ENCODE measurements around the gene MAGEA4.

Gene MAGEA4

GRCh38 chrX:151962034-151962433 lies 49.3 kb downstream of the MAGEA4 start:
- Histone ChIP-seq H3K9ac (ENCODE audit: low read depth, low read length, poor library complexity, severe bottlenecking) (no peak overlapping the region), H3K4me3 (ENCODE audit: low read length, poor library complexity, severe bottlenecking) (no peak overlapping the region), H3K36me3 (ENCODE audit: insufficient read depth, low read length) (no peaks in the 10 kb centered on the region), H3K4me1 (ENCODE audit: insufficient read depth, low read length, poor library complexity, severe bottlenecking) (no peaks in the 10 kb centered on the region), H3F3A (ENCODE audit: low read depth) (no peaks in the 10 kb centered on the region), H3K9me3 (ENCODE audit: insufficient read depth, low read depth, low read length) (no peaks in the 10 kb centered on the region), H3K4me2 (ENCODE audit: low read depth, low read length, poor library complexity, severe bottlenecking) (no peak overlapping the region), H3K79me2 (ENCODE audit: insufficient read depth, low read length) (no peaks in the 10 kb centered on the region), H3K9me2 (replicated peaks; ENCODE audit: low read depth, low read length) (no peaks in the 10 kb centered on the region), H3K27me3 (ENCODE audit: insufficient read depth, low read length, poor library complexity, severe bottlenecking) (no peaks in the 10 kb centered on the region), H4K20me1 (ENCODE audit: insufficient read depth, low read length, poor library complexity, severe bottlenecking) (no peaks in the 10 kb centered on the region), H2AFZ (ENCODE audit: low read length) (no peak overlapping the region)
- TF ChIP-seq EZH2phosphoT487 (IDR thresholded peaks at IDR 0.05; ENCODE audit: borderline replicate concordance) = no peak
- TF ChIP-seq, protein P1, sequence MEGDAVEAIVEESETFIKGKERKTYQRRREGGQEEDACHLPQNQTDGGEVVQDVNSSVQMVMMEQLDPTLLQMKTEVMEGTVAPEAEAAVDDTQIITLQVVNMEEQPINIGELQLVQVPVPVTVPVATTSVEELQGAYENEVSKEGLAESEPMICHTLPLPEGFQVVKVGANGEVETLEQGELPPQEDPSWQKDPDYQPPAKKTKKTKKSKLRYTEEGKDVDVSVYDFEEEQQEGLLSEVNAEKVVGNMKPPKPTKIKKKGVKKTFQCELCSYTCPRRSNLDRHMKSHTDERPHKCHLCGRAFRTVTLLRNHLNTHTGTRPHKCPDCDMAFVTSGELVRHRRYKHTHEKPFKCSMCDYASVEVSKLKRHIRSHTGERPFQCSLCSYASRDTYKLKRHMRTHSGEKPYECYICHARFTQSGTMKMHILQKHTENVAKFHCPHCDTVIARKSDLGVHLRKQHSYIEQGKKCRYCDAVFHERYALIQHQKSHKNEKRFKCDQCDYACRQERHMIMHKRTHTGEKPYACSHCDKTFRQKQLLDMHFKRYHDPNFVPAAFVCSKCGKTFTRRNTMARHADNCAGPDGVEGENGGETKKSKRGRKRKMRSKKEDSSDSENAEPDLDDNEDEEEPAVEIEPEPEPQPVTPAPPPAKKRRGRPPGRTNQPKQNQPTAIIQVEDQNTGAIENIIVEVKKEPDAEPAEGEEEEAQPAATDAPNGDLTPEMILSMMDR (conservative IDR thresholded peaks at IDR 0.05; ENCODE audit: low read length) = no peak

GRCh38 chrX:151966236-151966635 lies 53.5 kb downstream of the MAGEA4 start:
- Histone ChIP-seq H3K4me3 (ENCODE audit: low read length, poor library complexity, severe bottlenecking) (no peak overlapping the region), H3K79me2 (ENCODE audit: insufficient read depth, low read length) (no peaks in the 10 kb centered on the region), H3K9me3 (ENCODE audit: insufficient read depth, low read depth, low read length) (no peaks in the 10 kb centered on the region), H3K27me3 (ENCODE audit: insufficient read depth, low read length, poor library complexity, severe bottlenecking) (no peaks in the 10 kb centered on the region), H4K20me1 (ENCODE audit: insufficient read depth, low read length, poor library complexity, severe bottlenecking) (no peaks in the 10 kb centered on the region), H3K4me2 (ENCODE audit: low read depth, low read length, poor library complexity, severe bottlenecking) (no peak overlapping the region), H3K9me2 (replicated peaks; ENCODE audit: low read depth, low read length) (no peaks in the 10 kb centered on the region), H3F3A (ENCODE audit: low read depth) (no peaks in the 10 kb centered on the region), H3K9ac (ENCODE audit: low read depth, low read length, poor library complexity, severe bottlenecking) (no peak overlapping the region), H2AFZ (ENCODE audit: low read length) (no peak overlapping the region), H3K36me3 (ENCODE audit: insufficient read depth, low read length) (no peaks in the 10 kb centered on the region), H3K4me1 (ENCODE audit: insufficient read depth, low read length, poor library complexity, severe bottlenecking) (no peaks in the 10 kb centered on the region)
- no peak for TF ChIP-seq EZH2phosphoT487 (IDR thresholded peaks at IDR 0.05; ENCODE audit: borderline replicate concordance)
- TF ChIP-seq, protein P1 (conservative IDR thresholded peaks at IDR 0.05; ENCODE audit: low read length) = no peak

DNA sequence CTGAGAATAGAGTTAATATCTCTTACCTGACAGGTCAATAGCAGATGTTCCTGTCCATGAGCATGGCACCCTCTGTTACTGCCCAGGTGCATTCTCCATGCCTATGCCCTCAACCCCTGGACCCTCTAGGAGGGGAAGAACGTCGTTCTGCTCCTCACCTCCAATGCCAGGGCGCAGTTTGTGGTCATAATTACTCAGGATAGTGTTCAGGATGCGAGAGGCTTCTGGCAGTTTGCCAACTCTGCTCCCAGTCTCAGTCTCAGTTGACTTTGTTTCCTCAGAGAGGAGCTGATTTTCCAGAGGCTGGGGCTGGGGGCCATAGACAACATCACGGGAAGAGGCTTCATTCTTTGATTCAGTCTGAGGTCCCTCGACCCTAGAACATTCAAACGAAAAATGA lies 57.3 kb downstream of the MAGEA4 start:
- Histone ChIP-seq H3K4me2 (ENCODE audit: low read depth, low read length, poor library complexity, severe bottlenecking) (no peak overlapping the region), H3K9me2 (replicated peaks; ENCODE audit: low read depth, low read length) (no peaks in the 10 kb centered on the region), H3K36me3 (ENCODE audit: insufficient read depth, low read length) (no peaks in the 10 kb centered on the region), H2AFZ (ENCODE audit: low read length) (no peak overlapping the region), H3K9me3 (ENCODE audit: insufficient read depth, low read depth, low read length) (no peaks in the 10 kb centered on the region), H4K20me1 (ENCODE audit: insufficient read depth, low read length, poor library complexity, severe bottlenecking) (no peaks in the 10 kb centered on the region), H3K79me2 (ENCODE audit: insufficient read depth, low read length) (no peaks in the 10 kb centered on the region), H3K27me3 (ENCODE audit: insufficient read depth, low read length, poor library complexity, severe bottlenecking) (no peaks in the 10 kb centered on the region), H3K9ac (ENCODE audit: low read depth, low read length, poor library complexity, severe bottlenecking) (no peak overlapping the region), H3F3A (ENCODE audit: low read depth) (no peaks in the 10 kb centered on the region), H3K4me3 (ENCODE audit: low read length, poor library complexity, severe bottlenecking) (no peak overlapping the region), H3K4me1 (ENCODE audit: insufficient read depth, low read length, poor library complexity, severe bottlenecking) (no peaks in the 10 kb centered on the region)
- TF ChIP-seq, protein P1 (conservative IDR thresholded peaks at IDR 0.05; ENCODE audit: low read length) = no peak
- TF ChIP-seq EZH2phosphoT487 (IDR thresholded peaks at IDR 0.05; ENCODE audit: borderline replicate concordance) = no peak
